ENCODE data around the gene OCRL. TPM values are rescaled to one million over a fixed set of nuclear protein-coding genes. Genes with fewer than 3 reads are reported as not detected.
A peak's percentile ranks its signal among the peaks of the same experiment; 100 is the strongest.

The OCRL gene
- total and polyA plus RNA-seq, 4 donors: 3.1 to 13.1 (median 5.7) TPM

- Histone ChIP-seq H3K27ac (ENCODE audit: low read depth in 1 of 2, low read length in 2 of 2) (peak overlapping the region; percentile 83 to 91), H3K9ac (ENCODE audit: low read depth in 1 of 2, low read length in 2 of 2) (peak overlapping the region in 1 of 2 donors; percentile 39), H3K4me3 (ENCODE audit: low read depth in 1 of 3, low read length in 3 of 3) (peak overlapping the region; percentile 56 to 84 (median 83)), H3K27me3 (ENCODE audit: control insufficient read depth in 4 of 4, insufficient read depth in 4 of 4, low read length in 3 of 4) (no peaks in the 10 kb centered on the region), H3K4me1 (ENCODE audit: control insufficient read depth in 4 of 4, insufficient read depth in 4 of 4, low read length in 3 of 4) (peaks cover 0 to 3% (median 2%) of the 10 kb centered on the region in 4 donors), H3K36me3 (ENCODE audit: control insufficient read depth in 4 of 4, insufficient read depth in 3 of 4, low read depth in 1 of 4, low read length in 3 of 4) (no peaks in the 10 kb centered on the region), H3K9me3 (ENCODE audit: control insufficient read depth in 4 of 4, low read length in 3 of 4) (no peaks in the 10 kb centered on the region)
- WGBS: 3% methylated on average over 14 of the region's 14 CpGs
- peak; percentile 42 for DNase-seq (ENCODE audit: low spot score)
- TF ChIP-seq YY1 (IDR thresholded peaks at IDR 0.05) (peak; percentile 27), RAD21 (IDR thresholded peaks at IDR 0.05) (peak; percentile 9 to 17), ATF3 (IDR thresholded peaks at IDR 0.05) (no peak), FOXA2 (IDR thresholded peaks at IDR 0.05) (peak; percentile 60), FOXA1 (IDR thresholded peaks at IDR 0.05) (peak; percentile 29), CTCF (IDR thresholded peaks at IDR 0.05; ENCODE audit: low read depth, low read length, missing input control) (no peak), NR2F2 (IDR thresholded peaks at IDR 0.05) (no peak), GABPA (IDR thresholded peaks at IDR 0.05 in 1 of 2, conservative IDR thresholded peaks at IDR 0.05 in 1 of 2) (peak in 1 of 2 donors; percentile 63), HNF4A (conservative IDR thresholded peaks at IDR 0.05) (peak; percentile 38 to 49), RXRA (IDR thresholded peaks at IDR 0.05) (peak; percentile 72), HNF4G (IDR thresholded peaks at IDR 0.05) (no peak), JUND (IDR thresholded peaks at IDR 0.05) (no peak), SP1 (IDR thresholded peaks at IDR 0.05) (peak; percentile 74), TAF1 (conservative IDR thresholded peaks at IDR 0.05) (peak; percentile 53), EGR1 (IDR thresholded peaks at IDR 0.05; ENCODE audit: low read depth in 2 of 2) (no peak)
- TF ChIP-seq, protein P1, sequence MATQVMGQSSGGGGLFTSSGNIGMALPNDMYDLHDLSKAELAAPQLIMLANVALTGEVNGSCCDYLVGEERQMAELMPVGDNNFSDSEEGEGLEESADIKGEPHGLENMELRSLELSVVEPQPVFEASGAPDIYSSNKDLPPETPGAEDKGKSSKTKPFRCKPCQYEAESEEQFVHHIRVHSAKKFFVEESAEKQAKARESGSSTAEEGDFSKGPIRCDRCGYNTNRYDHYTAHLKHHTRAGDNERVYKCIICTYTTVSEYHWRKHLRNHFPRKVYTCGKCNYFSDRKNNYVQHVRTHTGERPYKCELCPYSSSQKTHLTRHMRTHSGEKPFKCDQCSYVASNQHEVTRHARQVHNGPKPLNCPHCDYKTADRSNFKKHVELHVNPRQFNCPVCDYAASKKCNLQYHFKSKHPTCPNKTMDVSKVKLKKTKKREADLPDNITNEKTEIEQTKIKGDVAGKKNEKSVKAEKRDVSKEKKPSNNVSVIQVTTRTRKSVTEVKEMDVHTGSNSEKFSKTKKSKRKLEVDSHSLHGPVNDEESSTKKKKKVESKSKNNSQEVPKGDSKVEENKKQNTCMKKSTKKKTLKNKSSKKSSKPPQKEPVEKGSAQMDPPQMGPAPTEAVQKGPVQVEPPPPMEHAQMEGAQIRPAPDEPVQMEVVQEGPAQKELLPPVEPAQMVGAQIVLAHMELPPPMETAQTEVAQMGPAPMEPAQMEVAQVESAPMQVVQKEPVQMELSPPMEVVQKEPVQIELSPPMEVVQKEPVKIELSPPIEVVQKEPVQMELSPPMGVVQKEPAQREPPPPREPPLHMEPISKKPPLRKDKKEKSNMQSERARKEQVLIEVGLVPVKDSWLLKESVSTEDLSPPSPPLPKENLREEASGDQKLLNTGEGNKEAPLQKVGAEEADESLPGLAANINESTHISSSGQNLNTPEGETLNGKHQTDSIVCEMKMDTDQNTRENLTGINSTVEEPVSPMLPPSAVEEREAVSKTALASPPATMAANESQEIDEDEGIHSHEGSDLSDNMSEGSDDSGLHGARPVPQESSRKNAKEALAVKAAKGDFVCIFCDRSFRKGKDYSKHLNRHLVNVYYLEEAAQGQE (IDR thresholded peaks at IDR 0.05): peak; percentile 64
- TF ChIP-seq, protein P2, sequence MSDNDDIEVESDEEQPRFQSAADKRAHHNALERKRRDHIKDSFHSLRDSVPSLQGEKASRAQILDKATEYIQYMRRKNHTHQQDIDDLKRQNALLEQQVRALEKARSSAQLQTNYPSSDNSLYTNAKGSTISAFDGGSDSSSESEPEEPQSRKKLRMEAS (IDR thresholded peaks at IDR 0.05): peak; percentile 63
- TF ChIP-seq, protein P3, sequence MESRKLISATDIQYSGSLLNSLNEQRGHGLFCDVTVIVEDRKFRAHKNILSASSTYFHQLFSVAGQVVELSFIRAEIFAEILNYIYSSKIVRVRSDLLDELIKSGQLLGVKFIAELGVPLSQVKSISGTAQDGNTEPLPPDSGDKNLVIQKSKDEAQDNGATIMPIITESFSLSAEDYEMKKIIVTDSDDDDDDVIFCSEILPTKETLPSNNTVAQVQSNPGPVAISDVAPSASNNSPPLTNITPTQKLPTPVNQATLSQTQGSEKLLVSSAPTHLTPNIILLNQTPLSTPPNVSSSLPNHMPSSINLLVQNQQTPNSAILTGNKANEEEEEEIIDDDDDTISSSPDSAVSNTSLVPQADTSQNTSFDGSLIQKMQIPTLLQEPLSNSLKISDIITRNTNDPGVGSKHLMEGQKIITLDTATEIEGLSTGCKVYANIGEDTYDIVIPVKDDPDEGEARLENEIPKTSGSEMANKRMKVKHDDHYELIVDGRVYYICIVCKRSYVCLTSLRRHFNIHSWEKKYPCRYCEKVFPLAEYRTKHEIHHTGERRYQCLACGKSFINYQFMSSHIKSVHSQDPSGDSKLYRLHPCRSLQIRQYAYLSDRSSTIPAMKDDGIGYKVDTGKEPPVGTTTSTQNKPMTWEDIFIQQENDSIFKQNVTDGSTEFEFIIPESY (IDR thresholded peaks at IDR 0.05): no peak
These were observed 694 bp downstream of the OCRL start for GRCh38 chrX:129540722-129541184.
